Measurements from ENCODE around the gene HYAL2.

The HYAL2 gene

DNA sequence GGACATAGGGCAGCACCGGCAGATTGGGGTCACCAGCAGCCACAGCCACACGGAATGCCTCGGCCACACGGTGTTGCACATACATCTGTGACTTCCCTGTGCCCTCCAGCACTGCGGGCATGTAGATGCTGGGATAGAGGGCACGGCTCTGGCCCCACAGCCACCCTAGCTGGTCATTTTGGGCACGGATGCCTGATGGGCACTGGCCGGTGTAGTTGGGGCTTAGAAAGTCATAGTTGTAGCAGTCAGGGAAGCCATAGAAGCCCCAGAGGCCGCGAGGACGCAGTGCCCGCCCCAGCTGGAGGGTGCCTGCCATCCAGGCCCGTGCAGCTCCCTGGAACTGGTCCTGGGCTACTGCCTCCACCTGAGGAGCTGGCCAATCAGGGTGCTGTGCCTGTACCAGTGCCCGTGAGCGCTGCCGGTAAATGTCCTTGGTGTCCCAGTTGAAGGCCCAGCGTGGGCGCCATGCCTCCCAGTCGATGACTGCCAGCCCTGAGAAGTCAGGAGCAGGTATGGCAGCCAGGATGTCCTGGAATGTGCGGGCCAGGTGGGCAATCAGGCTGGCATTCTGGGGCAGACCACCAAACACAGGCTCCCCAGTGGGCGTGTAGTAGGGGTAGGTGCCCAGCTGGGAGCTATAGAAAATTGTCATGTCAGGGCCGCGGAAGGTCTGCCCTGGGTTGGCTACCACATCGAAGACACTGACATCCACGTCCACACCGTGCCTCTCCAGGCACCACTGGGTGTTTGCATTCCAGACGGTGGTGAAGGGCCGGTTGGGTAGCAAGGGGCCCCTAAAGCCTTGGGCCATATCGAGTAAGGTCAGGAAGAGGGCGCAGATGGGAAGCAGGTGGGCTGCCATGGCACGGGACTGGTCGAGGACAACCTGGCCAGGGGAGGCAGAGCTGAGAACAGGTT lies 20.2 kb downstream of the HYAL2 start:
- no peak for DNase-seq

DNA sequence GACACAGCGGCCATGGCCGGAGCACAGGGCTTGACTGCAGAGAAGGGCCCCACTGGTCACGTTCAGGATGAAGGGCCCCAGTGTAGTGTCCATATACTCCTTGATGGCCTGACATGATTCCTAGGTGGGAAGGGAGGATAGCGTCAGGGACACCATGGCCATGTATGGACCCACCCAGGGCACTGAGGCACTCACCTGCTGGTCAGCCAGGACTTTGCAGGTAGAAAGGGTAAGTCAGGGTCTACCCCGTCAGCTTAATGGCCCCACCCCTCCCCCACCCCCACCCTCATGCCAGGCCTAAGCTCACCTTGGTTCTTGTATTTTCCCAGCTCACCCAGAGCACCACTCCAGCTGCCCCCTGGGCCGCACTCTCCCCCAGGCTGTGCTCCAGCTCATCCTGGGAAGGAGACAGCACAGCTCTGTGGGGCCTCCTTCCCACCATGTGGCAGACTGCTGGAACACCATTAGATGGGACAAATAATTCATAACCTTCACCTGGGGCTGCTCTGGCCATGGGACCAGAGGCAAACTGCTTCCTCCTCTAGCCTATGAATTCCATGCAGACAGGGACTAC lies 21.8 kb downstream of the HYAL2 start:
- no peak for DNase-seq

DNA sequence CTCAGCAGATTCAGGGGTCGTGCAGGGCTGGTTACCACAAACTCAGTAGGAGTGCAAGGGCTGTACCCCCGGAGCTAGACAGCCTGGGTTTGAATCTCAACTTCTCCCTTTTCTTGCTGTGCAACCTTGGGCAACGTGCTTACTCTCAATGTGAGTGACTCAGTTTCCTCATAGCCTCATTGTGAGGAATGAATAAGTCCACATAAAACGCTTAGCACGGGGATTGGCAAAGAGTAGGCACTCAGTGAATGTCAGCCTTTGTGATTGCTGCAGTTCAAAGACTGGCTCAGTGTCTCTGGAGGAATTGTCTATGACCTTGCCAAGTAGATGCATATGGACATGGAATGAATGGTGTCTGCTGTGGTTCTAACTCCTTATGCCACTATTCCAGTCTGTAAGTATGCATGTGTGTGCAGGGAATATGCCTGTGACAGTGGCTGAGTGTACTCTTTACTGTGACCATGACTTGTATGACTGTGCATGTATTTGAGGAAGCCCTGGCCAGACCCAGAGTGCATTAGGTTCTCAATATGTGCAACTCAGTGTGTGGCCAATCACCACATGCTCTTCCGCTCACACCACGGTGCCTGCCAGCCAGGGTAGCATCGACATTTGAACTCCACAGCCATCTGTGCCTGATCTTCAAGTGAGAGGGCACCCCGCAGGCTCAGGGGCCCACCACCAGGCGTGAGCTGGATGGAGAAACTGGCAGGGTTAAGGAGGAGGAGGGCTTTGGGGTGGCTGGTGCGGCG lies 22.4 kb downstream of the HYAL2 start:
- no peak for DNase-seq

DNA sequence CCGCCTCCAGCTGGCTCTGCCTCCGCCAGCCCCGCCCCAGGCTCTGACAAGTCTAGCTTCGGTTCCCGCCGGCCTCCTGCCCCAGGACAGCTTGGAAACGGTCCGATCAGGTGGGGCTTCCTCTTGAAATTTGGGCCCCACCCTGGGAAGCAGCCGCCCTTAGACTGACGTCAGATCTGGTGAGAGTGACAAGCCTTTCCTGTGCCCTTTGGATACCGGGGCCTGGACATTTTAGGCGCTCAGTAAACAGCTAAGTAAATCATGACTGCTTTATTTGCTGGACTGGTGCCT lies 23.0 kb downstream of the HYAL2 start:
- no peak for DNase-seq

DNA sequence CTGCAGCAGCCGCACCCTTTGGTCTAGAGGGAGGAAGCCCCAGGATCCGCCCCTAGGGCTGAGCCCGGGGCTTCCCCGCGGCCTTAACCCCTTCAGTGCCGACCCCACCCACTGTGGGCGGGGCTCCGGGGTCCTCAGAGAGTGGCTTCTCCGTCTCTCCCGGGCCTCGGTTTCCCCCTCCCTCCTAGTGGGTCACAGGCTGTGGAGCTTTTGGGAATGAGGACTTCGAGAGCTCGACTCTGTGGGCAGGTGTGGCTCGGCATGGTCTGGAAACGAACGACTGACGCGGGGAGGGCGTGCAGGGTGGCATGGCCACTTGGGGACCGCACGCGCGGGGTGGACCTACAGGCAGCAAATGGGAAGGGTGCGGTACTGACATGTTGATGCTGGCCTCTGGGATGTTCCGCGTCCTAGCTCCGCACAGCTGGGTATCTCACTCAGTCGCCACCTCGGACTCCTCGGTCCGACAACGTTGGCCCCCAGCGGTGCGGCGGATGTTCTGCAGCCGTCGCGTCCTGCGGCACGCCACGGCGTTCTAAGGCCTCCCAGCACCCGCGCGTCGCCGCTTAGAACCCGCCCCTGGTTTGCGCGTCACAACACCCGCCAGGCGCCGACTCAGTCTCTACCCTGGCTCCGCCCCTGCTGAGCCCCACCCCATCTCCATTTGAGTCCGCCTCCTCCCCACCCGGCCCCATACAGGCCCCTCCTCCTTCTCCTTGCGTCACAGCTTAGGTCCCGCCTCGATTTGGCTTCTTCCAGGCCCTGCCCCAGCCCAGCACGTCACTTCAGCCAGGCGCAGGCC lies 23.5 kb downstream of the HYAL2 start, which contains the start of the genes HYAL3 and NAA80:
HYAL3 (minus strand) TSS at position 570 of the 802 bp plus-strand sequence. CDS start 3,803 bp downstream, outside the sequence.
NAA80 (minus strand) TSS at position 570 of the 802 bp plus-strand sequence. CDS start 1,942 bp downstream, outside the sequence.
- peak; percentile 96 to 100 (median 99) for DNase-seq

DNA sequence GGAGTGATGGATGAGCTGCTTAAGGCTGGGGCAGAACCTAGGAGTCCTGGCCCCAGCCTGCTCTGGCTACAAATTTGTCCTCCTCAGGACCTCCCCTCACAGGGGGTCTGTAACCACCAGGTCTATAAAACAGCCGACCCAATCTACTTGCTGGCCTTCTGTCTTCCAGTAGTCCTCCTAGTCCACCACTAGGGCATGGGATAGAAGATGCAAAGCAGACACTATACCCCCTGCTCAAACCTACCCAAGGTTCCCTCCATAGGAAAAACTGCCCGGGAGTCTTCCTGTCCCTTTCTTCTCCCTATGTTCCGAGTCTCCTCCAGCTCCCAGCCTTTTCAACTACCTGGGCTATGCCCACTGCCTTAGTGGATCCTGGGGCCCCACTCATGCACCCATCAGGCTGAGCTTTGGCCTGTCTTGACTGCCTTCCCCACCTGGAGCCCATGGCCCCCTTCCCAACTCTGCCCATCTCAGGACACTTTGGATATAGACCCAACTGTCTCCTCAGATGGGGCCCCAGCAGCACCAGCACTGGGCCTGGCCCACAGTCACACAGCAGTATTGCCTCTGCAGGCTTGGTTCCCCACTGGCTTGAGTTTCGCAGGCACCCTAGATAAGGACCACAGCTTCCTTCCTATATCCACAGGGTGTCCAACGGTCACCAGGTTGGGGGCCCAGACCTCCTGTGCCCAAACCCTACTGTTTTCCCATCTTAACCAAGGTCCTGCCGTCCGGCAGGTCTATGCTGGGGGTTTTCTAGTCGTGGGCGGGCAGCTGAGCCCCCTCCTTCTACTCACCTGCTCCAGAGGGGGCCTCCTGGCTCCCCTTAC lies 24.4 kb downstream of the HYAL2 start:
- peak in 1 of 6 experiments; percentile 31 for DNase-seq

DNA sequence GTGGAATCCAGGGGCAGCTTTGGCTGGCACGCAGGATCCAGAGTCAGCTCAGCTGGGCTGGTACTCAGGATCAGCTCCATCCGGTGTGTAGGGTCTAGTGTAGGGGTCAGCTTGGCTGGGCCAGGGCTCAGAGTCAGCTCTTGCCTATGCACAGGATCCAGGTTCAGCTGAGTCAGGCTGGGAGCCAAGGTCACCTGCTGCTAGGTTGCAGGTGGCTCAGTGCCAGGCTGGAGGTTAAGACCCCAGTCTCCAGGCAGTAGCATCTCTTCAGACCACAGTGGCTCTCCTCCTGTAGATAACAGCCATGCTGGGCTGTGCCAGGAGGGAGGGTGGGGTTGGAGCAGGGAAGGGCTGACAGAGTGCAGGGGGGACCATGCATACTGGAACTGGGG lies 25.2 kb downstream of the HYAL2 start:
- no peak for DNase-seq

DNA sequence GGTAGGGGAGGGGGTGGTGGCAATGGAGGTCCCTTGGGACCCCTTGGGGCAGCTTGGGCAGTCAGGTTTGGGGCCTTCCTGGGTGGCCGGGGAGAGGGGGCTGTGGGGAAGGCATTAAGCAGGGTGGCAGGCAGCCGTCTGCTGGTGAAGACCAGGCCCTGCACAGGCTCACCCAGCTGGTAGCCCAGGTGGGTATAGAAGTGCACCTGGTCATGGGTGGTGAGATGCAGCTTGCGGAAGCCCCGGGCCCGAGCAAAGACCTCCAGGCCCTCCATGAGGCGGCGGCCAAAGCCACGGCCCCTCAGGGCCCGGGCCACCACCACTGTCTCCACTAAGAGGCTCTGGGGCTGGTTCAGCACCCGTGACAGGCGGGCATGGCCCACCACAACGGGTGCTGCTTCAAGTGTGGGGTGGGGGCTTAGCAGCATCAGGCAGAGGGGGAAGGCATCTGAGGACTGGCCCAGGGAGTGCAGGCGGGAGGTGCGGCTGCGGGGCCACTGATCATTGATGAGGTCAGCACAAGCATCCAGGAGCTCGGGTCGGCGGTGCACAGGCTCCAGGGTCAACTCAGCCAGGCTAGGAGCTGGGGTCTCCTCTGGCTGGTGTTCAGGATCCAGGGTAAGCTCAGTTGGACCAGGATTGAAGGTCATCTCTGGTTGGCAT lies 25.7 kb downstream of the HYAL2 start:
- DNase-seq, result no peak

DNA sequence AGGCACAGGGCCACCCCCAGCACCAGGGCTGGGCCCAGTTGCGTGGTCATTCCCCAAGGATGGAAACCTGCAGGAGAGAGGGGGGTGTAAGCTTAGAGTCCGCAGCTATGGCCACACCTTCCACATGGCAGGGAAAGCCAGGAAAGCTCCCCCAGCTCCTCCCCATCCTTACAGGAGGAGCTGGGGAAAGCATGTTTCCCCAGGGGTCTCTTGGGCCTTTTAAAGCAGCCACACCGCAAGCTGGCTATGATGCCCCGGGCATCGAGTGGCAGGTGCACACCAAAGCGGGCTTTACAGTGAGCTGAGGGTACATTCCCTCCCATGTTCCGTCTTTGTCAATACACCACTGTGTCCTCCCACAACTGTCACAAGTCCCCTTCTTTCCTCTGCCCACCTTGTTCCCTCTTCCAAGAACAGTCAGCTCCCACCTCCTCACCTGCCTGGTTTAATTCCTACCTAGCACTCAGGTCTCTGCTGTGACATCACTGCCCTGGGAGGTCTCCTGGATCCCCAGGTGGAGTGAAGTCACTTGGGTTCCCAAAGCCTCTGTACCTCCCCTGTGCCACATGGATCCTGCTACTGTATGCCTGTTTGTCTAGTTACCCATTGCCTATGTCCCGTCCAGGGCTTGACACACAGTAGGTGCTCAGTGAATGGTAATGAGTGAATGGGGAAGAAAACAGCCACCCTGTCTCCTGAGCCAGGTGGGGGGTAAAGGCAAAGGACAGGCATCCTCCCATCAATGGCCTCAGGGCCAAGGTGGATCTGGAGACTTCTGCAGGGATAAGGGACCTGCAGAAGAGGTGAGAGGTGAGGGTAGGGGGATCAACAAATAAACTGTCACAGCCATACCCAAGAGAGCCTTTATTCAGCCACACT lies 26.8 kb downstream of the HYAL2 start:
- no peak for DNase-seq

DNA sequence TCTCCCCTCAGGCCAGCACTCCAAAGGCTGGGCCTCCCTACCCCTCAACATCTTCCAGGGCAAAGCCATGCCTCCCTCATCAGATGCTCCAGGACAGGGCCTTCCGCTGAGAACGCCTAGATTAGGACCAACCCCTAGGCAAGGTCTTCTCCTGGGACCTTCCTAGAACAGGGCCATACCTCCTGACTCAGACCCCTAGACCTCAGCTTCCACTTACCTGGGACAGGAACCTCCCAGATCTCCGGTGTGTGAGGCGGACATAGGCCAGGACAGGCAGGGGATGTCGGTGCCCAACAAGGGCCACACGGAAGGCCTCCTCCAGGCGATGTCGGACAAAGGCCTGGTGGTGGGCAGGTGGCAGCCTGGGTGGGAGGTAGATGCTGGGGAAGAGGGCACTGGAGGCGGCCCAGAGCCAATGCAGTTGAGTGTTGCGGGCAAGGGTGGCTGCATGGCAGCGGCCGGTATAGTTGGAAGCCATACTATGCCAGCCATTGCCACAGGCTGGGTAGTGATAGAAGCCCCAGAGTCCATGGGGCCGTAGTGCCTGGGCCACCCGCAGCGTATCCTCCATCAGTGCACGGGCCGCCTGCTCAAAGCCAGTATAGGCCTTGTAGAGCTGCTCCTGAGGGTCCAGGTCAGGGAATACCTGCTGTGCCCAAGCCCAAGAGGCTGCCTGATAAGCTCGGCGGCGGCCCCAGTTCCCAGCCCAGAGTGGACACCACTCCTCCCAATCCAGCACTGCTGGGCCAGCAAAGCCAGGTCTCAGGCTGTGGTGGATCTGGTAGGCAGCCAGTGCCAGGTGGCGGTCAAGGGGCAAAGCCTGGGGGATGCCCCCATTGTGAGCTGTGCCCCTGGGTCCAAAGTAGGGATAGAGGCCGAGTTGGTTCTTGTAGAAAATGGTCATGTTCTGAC lies 27.8 kb downstream of the HYAL2 start:
- no peak for DNase-seq

DNA sequence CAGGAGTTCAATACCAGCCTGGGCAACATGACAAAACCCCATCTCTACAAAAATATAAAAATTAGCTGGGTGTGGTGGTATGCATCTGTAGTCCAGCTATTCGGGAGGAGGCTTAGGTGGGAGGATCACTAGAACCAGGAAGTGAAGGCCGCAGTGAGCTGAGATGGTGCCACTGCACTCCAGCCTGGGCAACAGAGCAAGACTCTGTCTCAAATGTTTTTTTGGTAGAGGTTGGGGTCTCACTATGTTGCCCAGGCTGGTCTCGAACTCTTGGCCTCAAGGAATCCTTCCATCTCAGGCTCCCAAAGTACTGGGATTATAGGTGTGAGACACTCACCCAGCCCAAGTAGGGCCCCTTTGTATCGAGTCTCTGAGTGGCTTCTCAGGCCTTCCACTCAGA lies 28.5 kb downstream of the HYAL2 start:
- DNase-seq, result no peak

DNA sequence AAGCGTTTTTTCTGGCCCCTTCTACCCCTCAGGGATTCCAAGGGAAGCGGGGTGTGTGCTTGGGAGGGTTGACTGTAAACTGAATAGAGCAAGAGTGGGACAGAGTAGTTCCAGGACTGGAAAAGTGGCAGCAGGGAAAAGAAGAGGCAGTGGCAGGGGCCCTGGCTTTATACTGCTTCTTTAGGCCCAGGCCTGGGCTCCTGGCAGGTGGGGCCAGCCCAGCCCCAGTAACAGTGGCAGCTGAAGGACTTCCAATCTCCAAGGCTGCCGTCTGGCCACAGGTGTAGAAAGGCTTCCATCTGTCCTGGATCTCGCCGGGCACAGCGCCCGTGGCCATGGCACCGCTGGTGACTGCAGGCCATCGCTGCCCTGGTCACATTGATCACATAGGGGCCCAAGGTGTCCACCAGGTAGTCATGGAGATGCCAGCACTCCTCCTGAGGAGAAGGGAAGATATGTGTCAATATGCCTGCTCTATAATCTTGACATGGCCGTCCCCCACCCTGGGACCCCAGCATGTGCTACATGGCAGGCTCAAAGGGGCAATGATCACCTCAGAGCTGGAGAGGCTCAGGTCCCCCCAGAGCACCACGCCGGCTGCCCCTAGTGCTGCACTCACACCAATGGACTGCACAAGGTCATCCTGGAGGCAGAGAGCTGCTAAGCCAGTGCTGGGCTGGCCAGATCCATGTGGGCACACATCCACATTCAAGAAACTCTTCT lies 29.3 kb downstream of the HYAL2 start:
- DNase-seq, result no peak

DNA sequence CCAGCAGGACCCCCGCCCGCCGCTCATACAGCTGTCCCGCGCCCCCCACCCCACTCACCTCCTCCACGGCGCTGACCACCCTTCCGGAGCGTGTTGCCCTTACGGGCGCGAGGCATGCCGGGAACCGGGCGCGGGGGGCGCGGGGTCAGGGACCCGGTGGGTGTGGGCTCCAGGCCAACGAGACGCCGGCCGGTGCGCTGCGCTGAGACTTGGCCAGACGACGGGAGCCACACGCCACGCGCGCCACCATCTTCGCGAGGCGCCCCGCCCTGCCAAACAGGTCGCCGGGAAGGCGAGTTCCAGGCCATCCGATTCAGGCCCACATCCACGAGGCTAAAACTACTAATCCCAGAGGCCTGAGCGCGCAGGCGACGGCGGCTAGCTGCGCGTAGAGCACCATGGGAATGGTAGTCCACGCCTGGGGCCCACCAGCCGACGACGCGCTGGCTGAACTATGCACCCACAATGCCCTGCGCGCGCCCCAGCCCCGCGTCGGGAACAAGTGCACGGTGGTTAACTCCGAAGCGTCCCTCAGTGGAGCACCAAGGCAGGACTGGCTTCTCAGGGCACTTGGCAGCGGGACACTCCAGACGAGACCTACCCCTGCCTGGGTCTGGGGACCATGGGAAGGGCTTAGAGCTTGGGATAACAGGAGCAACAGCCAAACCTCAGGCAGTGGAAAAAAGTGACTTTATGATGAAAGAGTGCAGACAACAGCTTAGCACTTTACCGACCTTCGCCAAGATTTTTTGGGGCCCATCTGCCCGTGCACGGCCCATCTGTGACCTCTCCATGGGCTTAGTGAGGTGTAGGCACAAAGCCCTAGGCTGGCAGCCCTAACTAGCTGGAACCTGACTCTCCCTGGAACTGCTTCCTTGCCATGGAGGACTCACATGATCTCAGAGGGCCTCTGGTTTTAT lies 30.1 kb downstream of the HYAL2 start, which contains the start of gene IFRD2:
IFRD2 (minus strand) TSS at position 271 of the 920 bp plus-strand sequence; CDS start at position 116, 155 bp downstream.
- peak; percentile 86 to 95 (median 94) for DNase-seq

DNA sequence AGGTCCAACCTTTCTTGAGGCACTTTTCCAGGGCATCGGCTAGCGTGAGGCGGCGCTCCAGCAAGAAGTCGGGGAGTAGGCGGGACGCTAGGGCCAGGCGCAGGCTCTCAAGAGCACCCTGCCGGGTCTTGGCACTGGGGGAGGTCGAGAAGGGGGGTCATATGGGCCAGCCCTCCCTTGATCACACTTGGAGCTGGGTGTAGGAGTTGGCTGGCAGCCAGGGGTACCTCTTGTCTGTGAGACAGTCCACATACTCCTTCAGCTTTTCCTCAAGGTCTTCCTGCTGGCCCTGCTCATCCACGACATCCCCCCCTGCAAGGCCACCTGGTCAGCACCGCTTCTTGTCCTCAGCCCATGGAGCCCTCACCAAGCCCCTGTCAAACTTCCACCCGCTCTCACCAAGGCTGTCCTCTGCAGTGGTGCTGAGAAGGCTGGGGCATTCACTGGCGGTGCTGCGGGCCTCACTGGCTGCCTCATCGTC lies 32.3 kb downstream of the HYAL2 start:
- DNase-seq, result no peak

DNA sequence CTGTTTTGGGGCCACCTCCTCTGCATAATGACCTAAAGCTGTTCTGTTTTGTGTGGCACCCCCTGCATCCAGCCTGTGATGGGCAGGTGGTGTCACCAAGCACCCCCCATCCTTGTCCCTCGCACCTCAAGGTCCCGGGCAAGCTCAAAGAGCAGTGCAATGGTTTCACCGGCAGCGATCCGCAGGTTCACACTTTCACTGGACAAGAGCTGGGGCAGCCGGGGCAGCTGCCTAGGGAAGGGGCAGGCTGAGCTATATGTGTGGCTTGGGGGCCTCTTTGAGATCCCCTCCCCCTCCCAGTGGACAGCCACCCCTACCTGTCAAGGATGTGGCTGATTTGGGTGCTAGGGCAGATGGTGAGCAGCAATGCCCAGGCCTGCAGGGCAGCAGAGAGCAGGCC lies 33.4 kb downstream of the HYAL2 start:
- no peak for DNase-seq

DNA sequence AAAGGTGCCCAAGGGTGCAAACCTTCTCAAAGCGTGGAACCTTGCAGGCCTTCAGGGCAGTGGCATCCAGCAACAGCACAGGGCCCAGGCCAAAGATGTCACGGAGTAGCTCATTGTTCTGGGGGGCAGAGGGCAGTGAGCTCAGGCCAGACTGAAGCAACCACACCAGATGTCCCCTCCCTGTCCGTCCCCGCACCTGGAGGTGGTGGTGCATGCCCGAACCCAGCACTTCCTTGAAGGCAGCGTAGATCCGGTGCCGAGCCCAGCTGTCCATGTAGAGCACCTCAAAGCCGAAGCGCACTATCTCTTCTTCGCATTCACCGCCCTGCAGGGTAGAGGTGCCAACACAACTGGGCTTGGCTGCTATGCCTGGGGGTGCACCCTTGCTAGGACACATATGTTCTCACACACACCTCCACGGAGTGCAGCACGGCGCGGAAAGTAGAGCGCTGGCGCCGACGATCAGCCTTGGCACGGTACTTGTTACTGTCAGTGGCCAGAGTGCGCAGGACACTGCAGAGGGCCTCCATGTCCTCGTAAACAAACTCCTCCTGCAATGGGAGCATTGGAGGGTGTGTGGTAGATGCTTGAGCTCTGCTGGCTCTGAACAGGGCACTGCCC lies 34.0 kb downstream of the HYAL2 start:
- DNase-seq, result no peak

Measured in stimulated activated naive CD4-positive, alpha-beta T cell (primary cell).